Sigmoid colon (tissue), 7 donors: ENCODE data around the gene ANKRD33B. TPM values are rescaled to one million over a fixed set of nuclear protein-coding genes. Genes with fewer than 3 reads are reported as not detected.
A peak's percentile ranks its signal among the peaks of the same experiment; 100 is the strongest.
"Not testable (repeated sequence)": the region's sequence is repeated elsewhere in the genome, so short reads cannot be mapped to it uniquely, and the experiment has no call there.

Source experiments
- DNase-seq: peaks from one replicate; pipeline ENCODE4 v3.0.0-alpha.2; 2019
- H3K27ac ChIP-seq, 4 donors: fragments of 200-600 bp; sonication (generic); one replicate each; pipeline ENCODE4 v1.5.1; 2016 to 2019; ENCODE audit warnings: mild to moderate bottlenecking in 1 of 4
- H3K27me3 ChIP-seq, 3 donors: fragments of 200-600 bp; sonication (generic); one replicate each; pipeline ENCODE4 v1.5.1; 2019; ENCODE audit warnings: mild to moderate bottlenecking in 1 of 3
- H3K36me3 ChIP-seq, 4 donors: fragments of 200-600 bp; sonication (generic); one replicate each; pipeline ENCODE4 v1.5.1; 2016 to 2019
- H3K4me1 ChIP-seq, 4 donors: fragments of 200-600 bp; sonication (generic); one replicate each; pipeline ENCODE4 v1.5.1; 2017 to 2019
- H3K4me3 ChIP-seq, 4 donors: fragments of 200-600 bp; sonication (generic); one replicate each; pipeline ENCODE4 v1.5.1; 2017 to 2019; ENCODE audit warnings: mild to moderate bottlenecking in 2 of 4, moderate library complexity in 1 of 4
- H3K9me3 ChIP-seq, 4 donors: fragments of 200-600 bp in 3 of 4; sonication (generic) in 3 of 4; one replicate each; pipeline versions ENCODE4 v1.5.1 to v1.6.1; 2013 to 2019
- CTCF ChIP-seq, 4 experiments: fragments of 450-650 bp in 3 of 4; fragments of 200-600 bp in 1 of 4; IDR thresholded peaks; one replicate each; pipeline ENCODE4 v1.5.1; 2016 to 2019; ENCODE audit warnings: antibody characterized with exemption in 4 of 4, mild to moderate bottlenecking in 3 of 4, moderate library complexity in 2 of 4
- EP300 ChIP-seq, 4 donors: sonication (generic); formaldehyde crosslinking; IDR thresholded peaks; one replicate each; pipeline ENCODE4 v1.6.1; 2017; ENCODE audit warnings: antibody characterized with exemption in 4 of 4
- POLR2A ChIP-seq, 2 donors: fragments of 450-650 bp; IDR thresholded peaks; one replicate each; pipeline ENCODE4 v1.6.1; 2016; ENCODE audit warnings: antibody characterized with exemption in 2 of 2, mild to moderate bottlenecking in 2 of 2, moderate library complexity in 2 of 2
- POLR2AphosphoS5 ChIP-seq, 4 donors: sonication (generic); formaldehyde crosslinking; IDR thresholded peaks; one replicate each; pipeline ENCODE4 v1.6.1; 2017; ENCODE audit warnings: antibody characterized with exemption in 4 of 4
- WGBS, 2 donors: extraction: QIAGEN DNeasy Blood & Tissue Kit; methylation state at CpG; one replicate each; pipeline ENCODE4 v1.1.7; 2013; 5-methylcytosine and 5-hydroxymethylcytosine counted together
- intact Hi-C: fragments of 100-400 bp; cut with DNase I; formaldehyde crosslinking; loops from one replicate; pipeline ENCODE4 v1.15.1; 2023
- polyA plus RNA-seq, 3 donors: library from polyadenylated mRNA; stranded (reverse); fragments of 200-250 nt; gene quantifications; one replicate each; pipeline ENCODE4 v1.2.3, GENCODE V29; 2013
- total RNA-seq, 4 donors: library from RNA; depleted of rRNA; stranded (reverse); fragments of >200 nt; gene quantifications; one replicate each; pipeline ENCODE4 v1.1.0, GENCODE V29; 2016
- donor health status: healthy with polysubstance abuse.
- donor health status: Bipolar disorder and iron deficiency.
- donor health status: healthy.

The ANKRD33B gene
- total and polyA plus RNA-seq, 7 donors, result 0.23 to 4.6 (median 2.7) TPM

GRCh38 chr5:10572451-10572850 is 8.6 kb downstream of the ANKRD33B start:
- DNase-seq, result peak; percentile 36
- H3K4me1 ChIP-seq, result peaks cover 0 to 13% (median 9%) of the 10 kb centered on the region in 4 donors
- H3K4me3 ChIP-seq, result no peak overlapping the region
- H3K27me3 ChIP-seq, result no peaks in the 10 kb centered on the region
- no peaks in the 10 kb centered on the region for H3K9me3 ChIP-seq
- intact Hi-C loops, result no loop called here
- no peak for TF ChIP-seq CTCF (IDR thresholded peaks at IDR 0.05)
- H3K36me3 ChIP-seq, result no peaks in the 10 kb centered on the region
- 93% methylated on average over 7 of the region's 7 CpGs for WGBS, 2 donors
- no peak overlapping the region for H3K27ac ChIP-seq

DNA sequence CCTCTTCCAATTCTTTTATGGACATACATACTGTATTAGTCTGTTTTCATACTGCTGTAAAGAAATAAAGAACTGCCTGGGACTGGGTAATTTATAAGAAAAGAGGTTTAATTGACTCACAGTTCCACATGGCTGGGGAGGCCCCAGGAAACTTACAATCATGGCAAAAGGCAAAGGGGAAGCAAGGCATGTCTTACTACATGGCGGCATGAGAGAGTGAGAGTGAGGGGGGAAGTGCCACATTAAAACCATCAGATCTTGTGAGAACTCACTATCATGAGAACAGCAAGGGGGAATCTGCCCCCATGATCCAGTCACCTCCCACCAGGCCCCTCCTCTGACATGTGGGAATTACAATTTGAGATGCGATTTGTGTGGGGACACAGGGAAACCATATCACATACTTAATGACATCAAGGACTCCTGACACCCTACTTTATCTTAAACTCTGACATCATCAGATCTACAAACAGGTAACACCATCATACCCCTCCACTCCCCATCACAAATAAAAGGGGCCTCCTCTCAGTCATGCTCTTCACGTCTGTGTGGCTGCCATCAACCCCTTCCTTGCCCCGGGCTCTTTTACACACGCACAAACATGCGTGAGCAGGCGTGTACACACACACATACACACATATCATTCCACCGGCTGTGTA is 9.7 kb downstream of the ANKRD33B start:
- Histone ChIP-seq H3K27ac (no peak overlapping the region), H3K36me3 (no peaks in the 10 kb centered on the region), H3K27me3 (no peaks in the 10 kb centered on the region), H3K4me1 (peaks cover 0 to 7% (median 0%) of the 10 kb centered on the region in 4 donors), H3K9me3 (no peaks in the 10 kb centered on the region), H3K4me3 (no peak overlapping the region)
- intact Hi-C loops, result no loop called here
- peak; percentile 12 for DNase-seq
- no peak for TF ChIP-seq POLR2A (IDR thresholded peaks at IDR 0.05)
- TF ChIP-seq POLR2AphosphoS5 (IDR thresholded peaks at IDR 0.05), result no peak
- no peak for TF ChIP-seq CTCF (IDR thresholded peaks at IDR 0.05)
- no peak for TF ChIP-seq EP300 (IDR thresholded peaks at IDR 0.05)
- 92% methylated on average over 8 of the region's 8 CpGs for WGBS, 2 donors

DNA sequence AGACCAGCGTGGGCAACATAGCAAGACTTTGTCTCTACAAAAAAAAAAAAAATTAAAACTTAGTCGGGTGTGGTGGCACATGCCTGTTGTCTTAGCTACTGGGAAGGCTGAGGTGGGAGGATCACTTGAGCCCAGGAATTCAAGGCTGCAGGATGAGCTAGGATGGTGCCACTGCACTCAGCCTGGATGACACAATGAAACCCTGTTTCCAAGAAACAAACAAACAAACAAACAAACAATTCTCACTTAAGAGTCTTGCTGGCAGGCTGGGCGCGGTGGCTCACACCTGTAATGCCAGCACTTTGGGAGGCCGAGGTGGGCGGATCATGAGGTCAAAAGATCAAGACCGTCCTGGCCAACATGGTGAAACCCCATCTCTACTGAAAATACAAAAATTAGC is 11.0 kb downstream of the ANKRD33B start:
- H3K4me3 ChIP-seq, H3K4me1 ChIP-seq, intact Hi-C loops, H3K27me3 ChIP-seq, H3K27ac ChIP-seq, H3K36me3 ChIP-seq, DNase-seq, H3K9me3 ChIP-seq: not testable (repeated sequence)
- 71 to 85% methylated on average over 7 of the region's 7 CpGs for WGBS, 2 donors

DNA sequence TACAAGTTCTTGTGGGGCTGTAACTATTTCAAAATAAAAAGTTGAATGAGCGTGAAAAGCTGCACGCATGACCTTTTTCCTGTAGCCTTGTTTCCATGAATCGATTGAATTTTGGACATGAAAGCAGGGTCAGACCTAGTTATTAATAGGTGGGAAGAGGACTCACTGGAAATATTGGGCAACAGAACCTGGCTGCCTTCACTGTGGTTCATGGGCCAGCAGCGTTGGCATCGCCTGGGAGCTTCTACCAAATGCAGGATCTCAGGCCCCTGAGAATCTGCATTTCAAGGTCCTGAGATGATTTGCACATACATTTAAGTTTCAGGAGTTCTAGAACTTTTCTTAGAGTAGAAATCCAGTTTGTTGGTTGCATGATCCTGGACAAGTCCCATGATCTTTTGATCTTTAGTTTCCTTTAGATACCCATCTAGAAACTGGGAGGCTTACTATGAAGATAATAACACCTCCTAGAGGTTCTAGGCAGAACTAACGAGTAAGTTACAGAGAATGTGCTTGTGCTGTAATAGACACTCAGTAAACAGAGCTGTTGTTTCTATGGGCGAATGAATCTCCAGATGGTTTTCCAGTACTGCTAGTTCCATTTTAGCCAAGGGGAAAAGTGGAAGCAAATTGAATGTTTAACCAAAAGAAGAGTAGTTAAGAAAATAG is 12.4 kb downstream of the ANKRD33B start:
- 90 to 91% methylated on average over 7 of the region's 7 CpGs for WGBS, 2 donors
- no peaks in the 10 kb centered on the region for H3K27me3 ChIP-seq
- H3K4me1 ChIP-seq, result peaks cover 0 to 7% (median 0%) of the 10 kb centered on the region in 4 donors
- no peak overlapping the region for H3K4me3 ChIP-seq
- no peak overlapping the region for H3K27ac ChIP-seq
- no peaks in the 10 kb centered on the region for H3K36me3 ChIP-seq
- no peaks in the 10 kb centered on the region for H3K9me3 ChIP-seq
- TF ChIP-seq EP300 (IDR thresholded peaks at IDR 0.05) (no peak), POLR2A (IDR thresholded peaks at IDR 0.05) (no peak), POLR2AphosphoS5 (IDR thresholded peaks at IDR 0.05) (no peak), CTCF (IDR thresholded peaks at IDR 0.05) (no peak)
- intact Hi-C loops, result no loop called here
- no peak for DNase-seq

DNA sequence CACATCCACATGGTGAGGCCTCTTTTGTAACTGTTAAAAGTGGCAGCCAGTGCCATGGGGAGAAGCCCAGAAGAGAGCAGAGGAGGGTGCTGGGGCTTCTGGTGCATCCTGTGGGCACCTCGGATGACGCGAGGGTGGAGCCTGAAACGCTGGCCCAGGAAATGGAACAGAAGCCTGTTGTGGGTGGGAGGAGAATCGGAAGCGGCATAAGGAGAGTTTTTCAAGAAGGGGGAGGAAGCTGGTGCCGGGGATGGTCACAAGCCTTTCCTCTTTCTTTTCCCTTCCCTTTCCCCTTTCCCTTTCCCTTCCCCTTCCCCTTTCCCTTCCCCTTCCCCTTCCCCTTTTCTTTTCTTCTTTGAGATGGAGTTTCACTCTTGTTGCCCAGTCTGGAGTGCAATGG is 12.9 kb downstream of the ANKRD33B start:
- intact Hi-C loops, result no loop called here
- H3K27me3 ChIP-seq, result no peaks in the 10 kb centered on the region
- TF ChIP-seq POLR2A (IDR thresholded peaks at IDR 0.05) (no peak), EP300 (IDR thresholded peaks at IDR 0.05) (no peak), POLR2AphosphoS5 (IDR thresholded peaks at IDR 0.05) (no peak), CTCF (IDR thresholded peaks at IDR 0.05) (no peak)
- H3K9me3 ChIP-seq, result no peaks in the 10 kb centered on the region
- no peak overlapping the region for H3K4me3 ChIP-seq
- 84 to 89% methylated on average over 7 of the region's 7 CpGs for WGBS, 2 donors
- peaks cover 0 to 7% (median 0%) of the 10 kb centered on the region in 4 donors for H3K4me1 ChIP-seq
- no peak overlapping the region for H3K27ac ChIP-seq
- no peaks in the 10 kb centered on the region for H3K36me3 ChIP-seq
- DNase-seq, result no peak
